GM04504 (cell line): ENCODE data around the gene ANKRD17.

Experiments
- DNase-seq: peaks from one replicate; pipeline ENCODE4 v3.0.0-alpha.2; 2012; ENCODE audit warnings: low read depth

The ANKRD17 gene

GRCh38 chr4:73127839-73128453, 130.7 kb downstream of the ANKRD17 start:
- no peak for DNase-seq

GRCh38 chr4:73109493-73109892, 149.1 kb downstream of the ANKRD17 start:
- DNase-seq: no peak

GRCh38 chr4:73104695-73105094, 153.9 kb downstream of the ANKRD17 start:
- DNase-seq: no peak

GRCh38 chr4:73103799-73104503, 154.6 kb downstream of the ANKRD17 start:
- DNase-seq: no peak

- no peak for DNase-seq
These were observed 159.5 kb downstream of the ANKRD17 start for GRCh38 chr4:73099143-73099542.

GRCh38 chr4:73098713-73099112, 159.9 kb downstream of the ANKRD17 start:
- no peak for DNase-seq

GRCh38 chr4:73098016-73098415, 160.6 kb downstream of the ANKRD17 start:
- DNase-seq: no peak

- no peak for DNase-seq
These were observed 165.7 kb downstream of the ANKRD17 start for GRCh38 chr4:73092868-73093267.

- no peak for DNase-seq
These were observed 167.9 kb downstream of the ANKRD17 start for GRCh38 chr4:73090738-73091137.

- DNase-seq: no peak
These were observed 170.7 kb downstream of the ANKRD17 start for GRCh38 chr4:73087871-73088270.

- DNase-seq: no peak
These were observed 172.3 kb downstream of the ANKRD17 start for GRCh38 chr4:73086095-73086868.

- no peak for DNase-seq
These were observed 177.8 kb downstream of the ANKRD17 start for GRCh38 chr4:73080789-73081188.

GRCh38 chr4:73075832-73076231, 182.8 kb downstream of the ANKRD17 start:
- no peak for DNase-seq

- no peak for DNase-seq
These were observed 188.6 kb downstream of the ANKRD17 start for GRCh38 chr4:73070074-73070390.

GRCh38 chr4:73069338-73070073, 189.1 kb downstream of the ANKRD17 start, which contains the start of gene COX18:
TSS of gene COX18 (minus strand) at chr4:73069716. CDS start at chr4:73069649, 67 bp downstream.
- peak; percentile 95 for DNase-seq

- DNase-seq: peak; percentile 3
These were observed 189.9 kb downstream of the ANKRD17 start for GRCh38 chr4:73068491-73069337.

- DNase-seq: peak; percentile 0
These were observed 190.6 kb downstream of the ANKRD17 start for GRCh38 chr4:73067971-73068394.

- DNase-seq: no peak
These were observed 191.7 kb downstream of the ANKRD17 start for GRCh38 chr4:73066928-73067327.

- DNase-seq: no peak
These were observed 192.2 kb downstream of the ANKRD17 start for GRCh38 chr4:73066445-73066844.

- no peak for DNase-seq
These were observed 194.1 kb downstream of the ANKRD17 start for GRCh38 chr4:73064536-73064935.

- no peak for DNase-seq
These were observed 203.2 kb downstream of the ANKRD17 start for GRCh38 chr4:73055241-73055897.
